GM21528 (cell line): ENCODE measurements around the gene CFAP74.

Source experiments
- ATAC-seq: cut with Tn5 transposase; IDR thresholded peaks from one replicate; pipeline ENCODE4 v1.9.1; 2021; ENCODE audit warnings: mild to moderate bottlenecking, moderate library complexity; ENCODE audit not compliant: unreplicated experiment, low FRiP score

CFAP74 gene

GRCh38 chr1:1920608-1921458 lies 82.8 kb downstream of the CFAP74 start:
- no peak for ATAC-seq

GRCh38 chr1:1920057-1920607 lies 83.5 kb downstream of the CFAP74 start:
- ATAC-seq, result no peak

GRCh38 chr1:1919304-1920056 lies 84.1 kb downstream of the CFAP74 start:
- peak; percentile 74 for ATAC-seq

DNA sequence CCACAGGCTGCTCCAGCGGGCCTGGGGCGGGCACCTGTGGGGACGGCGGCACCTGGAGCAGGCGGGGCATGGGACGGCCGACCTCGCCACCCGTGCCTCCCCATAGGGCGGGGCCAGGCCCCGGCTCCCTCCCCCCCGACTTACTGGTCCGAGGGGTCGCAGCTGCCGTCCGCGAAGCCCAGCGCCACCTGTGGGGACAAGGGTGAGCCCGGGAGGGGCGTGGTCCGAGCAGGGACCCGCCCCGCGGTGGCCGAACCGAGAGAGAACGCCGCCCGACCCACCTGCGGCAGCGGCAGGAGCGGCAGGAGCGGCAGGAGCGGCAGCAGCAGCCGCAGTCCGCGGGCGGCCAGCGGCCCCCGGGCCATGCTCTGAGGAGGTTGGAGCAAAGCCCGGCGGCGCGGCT lies 84.7 kb downstream of the CFAP74 start, which contains the start of gene TMEM52:
TSS of gene TMEM52 (minus strand) at position 379 of the 403 bp plus-strand sequence. CDS start at position 365, 14 bp downstream.
- peak; percentile 17 for ATAC-seq

GRCh38 chr1:1917995-1918900 lies 85.3 kb downstream of the CFAP74 start:
- ATAC-seq, result no peak

DNA sequence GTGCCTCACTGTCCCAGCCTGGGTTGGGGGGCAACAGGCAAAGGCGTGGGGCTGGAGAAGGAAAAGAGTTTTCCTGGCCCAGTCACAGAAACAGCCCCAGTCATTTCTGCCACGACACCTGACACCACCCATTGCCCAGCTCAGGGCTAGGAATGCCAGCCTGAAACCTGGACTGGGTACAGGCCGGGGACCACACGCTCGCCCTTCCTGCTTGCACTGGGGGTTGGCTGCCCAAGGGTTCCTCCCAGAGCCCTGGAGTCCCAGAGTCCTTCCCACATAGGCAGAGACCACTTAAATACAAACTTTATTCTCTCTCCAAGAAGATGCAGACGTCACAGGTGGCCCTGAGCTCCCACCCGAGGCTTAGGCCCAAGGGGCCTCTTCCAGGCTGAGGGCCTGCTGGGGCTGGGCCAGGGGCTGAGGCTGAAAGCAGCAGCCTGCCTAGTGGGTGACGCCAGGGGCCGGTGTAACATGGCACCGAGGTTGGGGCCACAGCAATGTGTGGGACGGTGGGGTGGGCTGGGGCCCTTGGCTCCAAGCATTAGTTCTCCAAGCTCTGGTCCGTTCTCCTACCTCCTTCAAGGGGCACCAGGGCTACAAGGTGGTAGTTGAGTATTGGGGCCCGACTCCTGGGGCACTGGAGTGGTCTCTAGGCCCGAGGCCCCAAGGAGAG lies 86.1 kb downstream of the CFAP74 start:
- ATAC-seq, result no peak

DNA sequence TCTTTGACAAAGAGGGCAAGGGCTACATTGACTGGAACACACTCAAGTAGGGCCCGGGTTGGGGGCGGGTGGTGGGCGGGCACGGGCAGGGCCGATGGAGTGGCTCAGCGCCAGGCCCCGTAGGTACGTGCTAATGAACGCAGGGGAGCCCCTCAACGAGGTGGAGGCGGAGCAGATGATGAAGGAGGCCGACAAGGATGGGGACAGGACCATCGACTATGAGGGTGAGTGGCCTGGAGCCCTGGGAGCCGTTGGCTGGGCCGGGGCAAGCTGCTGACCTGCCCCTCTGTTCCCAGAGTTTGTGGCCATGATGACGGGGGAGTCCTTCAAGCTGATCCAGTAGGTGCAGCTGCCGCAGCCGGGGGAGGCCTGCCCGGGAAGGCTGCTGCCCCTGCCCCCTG lies 86.7 kb downstream of the CFAP74 start:
- no peak for ATAC-seq

DNA sequence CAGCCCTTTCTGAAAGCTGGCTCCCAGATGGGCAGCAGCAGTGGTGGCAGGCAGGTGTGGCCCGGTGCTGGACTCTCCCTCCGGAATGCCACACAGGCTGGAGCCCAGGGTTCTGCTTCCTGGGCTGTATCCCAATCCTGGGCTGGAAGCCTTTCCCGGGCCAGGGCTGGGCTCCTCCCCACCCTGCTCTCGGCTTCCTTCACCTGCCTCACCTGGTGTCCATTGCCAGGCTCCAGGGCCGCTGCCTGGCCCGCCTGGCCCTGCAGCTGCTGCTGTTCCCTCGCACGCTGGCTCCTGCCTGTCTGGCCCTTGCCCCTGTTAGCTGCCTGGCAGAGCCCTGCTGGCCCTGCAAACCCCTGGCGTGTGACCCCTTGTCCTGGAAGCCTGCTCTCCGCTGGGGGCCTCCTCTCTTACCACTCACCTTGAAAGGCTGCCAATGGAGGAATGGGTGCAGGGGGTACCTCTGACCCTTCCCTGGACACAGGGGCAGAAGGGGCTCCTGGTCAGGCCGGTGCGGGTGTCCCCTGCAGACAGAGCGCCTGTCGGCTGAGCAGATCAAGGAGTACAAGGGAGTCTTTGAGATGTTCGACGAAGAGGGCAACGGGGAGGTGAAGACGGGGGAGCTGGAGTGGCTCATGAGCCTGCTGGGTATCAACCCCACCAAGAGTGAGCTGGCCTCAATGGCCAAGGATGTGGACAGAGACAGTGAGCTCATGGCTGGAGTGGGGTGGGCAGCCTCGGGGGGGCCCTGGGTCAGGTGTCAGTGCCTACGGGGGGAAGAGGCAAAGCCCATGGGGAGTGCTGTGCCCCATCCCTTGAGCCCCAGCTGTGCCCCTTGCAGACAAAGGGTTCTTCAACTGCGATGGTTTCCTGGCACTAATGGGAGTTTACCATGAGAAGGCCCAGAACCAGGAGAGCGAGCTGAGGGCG lies 87.4 kb downstream of the CFAP74 start:
- ATAC-seq, result no peak

- no peak for ATAC-seq
Observed at GRCh38 chr1:1914971-1915692, 88.5 kb downstream of the CFAP74 start, which contains the start of gene CALML6. Gene CALML6 (plus strand): TSS chr1:1915260. CDS start chr1:1915281, 21 bp downstream.

DNA sequence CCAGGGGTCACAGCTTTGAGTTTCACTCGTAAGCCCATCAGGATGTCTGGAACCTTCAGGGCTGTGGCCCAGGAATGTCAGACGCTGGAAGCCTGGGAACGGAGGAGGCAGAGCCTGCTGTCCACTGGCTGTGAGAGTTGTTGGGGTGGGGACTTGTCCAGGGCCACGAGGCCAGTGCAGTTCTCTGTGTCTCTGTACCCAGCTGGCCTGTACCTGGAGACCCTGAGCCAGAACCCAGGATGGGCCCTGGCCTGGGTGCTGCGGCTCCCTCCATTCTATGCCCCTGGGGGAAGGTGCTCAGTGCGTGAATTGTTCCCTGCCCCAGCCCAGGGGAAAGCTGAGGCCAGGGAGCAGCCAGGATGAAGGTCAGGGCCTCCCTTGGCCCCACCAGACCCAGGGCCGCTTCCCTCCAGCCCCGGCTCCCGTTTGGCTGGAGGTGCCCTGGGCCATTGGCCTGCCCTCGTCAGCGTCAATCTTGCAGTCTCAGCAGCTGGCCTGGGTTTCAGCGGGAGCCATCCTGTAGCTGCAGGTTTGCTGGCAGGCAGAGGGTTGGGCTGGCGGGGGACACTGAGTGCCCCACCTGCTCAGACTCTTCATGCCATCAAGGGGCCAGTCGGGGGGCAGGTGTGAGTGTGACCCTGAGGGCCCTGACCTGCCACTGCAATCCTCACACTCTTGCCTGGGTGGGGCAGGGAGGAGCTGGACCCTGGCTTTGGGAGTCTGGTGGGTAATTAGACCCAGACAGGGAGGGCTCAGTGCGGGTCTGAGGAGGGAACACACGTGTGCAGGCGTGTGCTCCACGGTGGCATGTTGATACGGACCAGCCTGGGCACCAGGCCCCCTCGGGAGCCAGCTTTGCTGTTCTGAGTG lies 89.2 kb downstream of the CFAP74 start:
- ATAC-seq, result no peak

- ATAC-seq, result no peak
Observed at GRCh38 chr1:1911350-1912041, 92.1 kb downstream of the CFAP74 start.

DNA sequence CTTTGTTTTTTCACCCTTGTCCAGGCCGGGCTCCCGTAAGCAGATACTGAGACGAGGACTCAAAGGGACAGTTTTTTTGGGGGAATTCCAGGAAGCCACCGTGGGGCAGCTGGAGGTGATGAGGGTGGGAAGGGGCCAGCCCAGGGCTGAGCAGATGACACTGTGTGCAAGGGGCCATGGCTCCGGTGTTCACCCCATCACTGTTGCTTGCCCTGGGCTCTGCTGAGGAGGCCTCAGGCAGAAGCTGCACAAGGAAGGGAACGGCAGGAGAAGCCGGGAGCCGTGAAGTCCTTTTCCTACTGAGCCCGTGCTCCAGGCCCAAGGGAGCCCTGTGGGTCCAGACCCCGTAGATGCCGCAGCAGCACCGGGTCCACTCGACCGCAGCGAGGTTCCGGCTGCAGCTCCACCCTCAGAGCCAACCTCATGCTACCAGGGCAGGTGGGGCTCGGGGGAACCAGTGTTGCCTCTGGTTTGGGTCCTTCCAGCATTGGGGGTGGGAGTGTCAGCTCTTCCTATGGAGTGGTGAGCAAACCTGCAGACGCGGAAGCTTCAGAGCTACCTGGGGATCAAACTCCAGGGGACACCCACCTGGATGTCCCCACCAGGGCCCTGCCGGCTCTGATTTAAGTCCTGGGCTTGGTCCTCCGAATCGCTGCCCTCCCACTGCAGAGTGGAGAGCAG lies 92.8 kb downstream of the CFAP74 start:
- ATAC-seq, result no peak

GRCh38 chr1:1910033-1910465 lies 93.5 kb downstream of the CFAP74 start:
- ATAC-seq, result no peak

GRCh38 chr1:1908506-1908791 lies 95.1 kb downstream of the CFAP74 start:
- ATAC-seq, result no peak

GRCh38 chr1:1907098-1907736 lies 96.4 kb downstream of the CFAP74 start:
- no peak for ATAC-seq
